ENCODE results near the gene CHD2. TPM values are rescaled to one million over a fixed set of nuclear protein-coding genes. Genes with fewer than 3 reads are reported as not detected.
"Not testable (repeated sequence)": the region's sequence is repeated elsewhere in the genome, so short reads cannot be mapped to it uniquely, and the experiment has no call there.

CHD2 gene
- total RNA-seq, 1 experiment from 2014 or later = 129 TPM

GRCh38 chr15:92915766-92916435, 15.8 kb downstream of the CHD2 start:
- BruUV-seq (replicated peaks) = no TSS peak
- DNase-seq (ENCODE audit: unreplicated experiment) = no peak
- peak overlapping the region; percentile 95 for H3K27ac Mint-ChIP-seq (ENCODE audit: low read depth, unreplicated experiment)
- TF ChIP-seq, protein P1, sequence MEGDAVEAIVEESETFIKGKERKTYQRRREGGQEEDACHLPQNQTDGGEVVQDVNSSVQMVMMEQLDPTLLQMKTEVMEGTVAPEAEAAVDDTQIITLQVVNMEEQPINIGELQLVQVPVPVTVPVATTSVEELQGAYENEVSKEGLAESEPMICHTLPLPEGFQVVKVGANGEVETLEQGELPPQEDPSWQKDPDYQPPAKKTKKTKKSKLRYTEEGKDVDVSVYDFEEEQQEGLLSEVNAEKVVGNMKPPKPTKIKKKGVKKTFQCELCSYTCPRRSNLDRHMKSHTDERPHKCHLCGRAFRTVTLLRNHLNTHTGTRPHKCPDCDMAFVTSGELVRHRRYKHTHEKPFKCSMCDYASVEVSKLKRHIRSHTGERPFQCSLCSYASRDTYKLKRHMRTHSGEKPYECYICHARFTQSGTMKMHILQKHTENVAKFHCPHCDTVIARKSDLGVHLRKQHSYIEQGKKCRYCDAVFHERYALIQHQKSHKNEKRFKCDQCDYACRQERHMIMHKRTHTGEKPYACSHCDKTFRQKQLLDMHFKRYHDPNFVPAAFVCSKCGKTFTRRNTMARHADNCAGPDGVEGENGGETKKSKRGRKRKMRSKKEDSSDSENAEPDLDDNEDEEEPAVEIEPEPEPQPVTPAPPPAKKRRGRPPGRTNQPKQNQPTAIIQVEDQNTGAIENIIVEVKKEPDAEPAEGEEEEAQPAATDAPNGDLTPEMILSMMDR (IDR thresholded peaks at IDR 0.05; ENCODE audit: unreplicated experiment) = no peak
- ChIA-PET POLR2A (interaction anchor here (0.6 to 13.0 kb wide), 12 partner anchors 10 to 1894 kb away, joined by 3 to 381 read pairs (median 12); partner anchors contain the start of gene CHD2), CTCF (interaction anchor here (0.6 to 5.7 kb wide), 9 partner anchors 8 to 976 kb away, joined by 3 to 31 read pairs (median 5); no protein-coding TSS in a partner anchor)
- intact Hi-C loops (cut with micrococcal nuclease) = loop anchor here (5.0 kb wide), 1 partner anchor 394 kb away; no protein-coding TSS in a partner anchor
- no peaks in the 10 kb centered on the region for H3K27me3 Mint-ChIP-seq (ENCODE audit: insufficient read depth, unreplicated experiment)
- H3K36me3 Mint-ChIP-seq (ENCODE audit: insufficient read depth, unreplicated experiment) = peaks cover 74% of the 10 kb centered on the region
- no peaks in the 10 kb centered on the region for H3K9me3 Mint-ChIP-seq (ENCODE audit: unreplicated experiment)
- no peak overlapping the region for H3K4me3 Mint-ChIP-seq (ENCODE audit: unreplicated experiment)
- H3K4me1 Mint-ChIP-seq (ENCODE audit: insufficient read depth, unreplicated experiment) = peaks cover 41% of the 10 kb centered on the region

DNA sequence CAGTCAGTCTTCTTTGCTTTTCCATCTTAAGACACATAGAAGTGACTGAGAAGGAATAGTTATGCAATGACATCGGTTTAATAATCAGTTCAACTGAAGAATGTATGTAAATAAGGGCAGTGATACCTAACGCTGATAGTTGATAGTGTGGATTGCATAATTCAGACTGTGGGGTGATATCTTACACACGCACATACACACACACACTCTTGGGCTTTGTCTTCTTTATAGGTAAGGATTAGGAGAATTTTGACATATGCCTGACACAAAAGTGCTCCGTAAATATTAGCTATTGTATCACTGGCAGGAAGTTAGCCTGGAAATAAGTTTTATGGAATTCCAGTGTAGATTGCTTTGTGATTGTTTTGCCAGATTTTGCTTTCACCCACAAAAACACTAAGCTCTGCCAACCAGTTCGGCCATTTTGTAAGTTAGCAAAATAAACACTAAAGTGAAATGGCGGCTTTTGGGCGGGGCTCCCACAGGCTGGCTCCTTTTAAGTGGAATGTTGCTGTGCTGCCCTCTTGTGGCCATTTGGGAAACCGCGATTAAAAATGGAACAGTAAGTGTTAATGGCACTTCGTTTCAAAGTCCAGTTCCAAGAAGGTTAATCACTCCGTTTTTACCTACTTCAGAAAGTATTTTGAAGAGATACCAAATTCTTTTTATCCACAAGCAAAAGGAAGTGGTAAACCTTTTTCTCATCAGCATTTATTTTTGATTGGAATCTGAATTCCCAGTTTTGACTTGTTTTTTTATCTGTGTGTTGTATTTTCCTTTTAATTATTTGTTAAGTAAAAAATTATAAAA, 17.7 kb downstream of the CHD2 start:
- intact Hi-C loops (cut with micrococcal nuclease) = loop anchor here (1.0 to 5.0 kb wide), 5 partner anchors 14 to 396 kb away; no protein-coding TSS in a partner anchor
- ChIA-PET POLR2A (interaction anchor here (0.8 to 13.0 kb wide), 12 partner anchors 10 to 121 kb away, joined by 3 to 381 read pairs (median 12); partner anchors contain the start of gene CHD2), CTCF (interaction anchor here (0.6 to 4.8 kb wide), 15 partner anchors 9 to 121 kb away, joined by 3 to 53 read pairs (median 4); no protein-coding TSS in a partner anchor)
- DNase-seq (ENCODE audit: unreplicated experiment) = peak; percentile 96
- no TSS peak for BruUV-seq (replicated peaks)
- H3K27me3 Mint-ChIP-seq (ENCODE audit: insufficient read depth, unreplicated experiment) = no peaks in the 10 kb centered on the region
- H3K9me3 Mint-ChIP-seq (ENCODE audit: unreplicated experiment) = no peaks in the 10 kb centered on the region
- peak overlapping the region; percentile 95 for H3K27ac Mint-ChIP-seq (ENCODE audit: low read depth, unreplicated experiment)
- TF ChIP-seq, protein P1 (IDR thresholded peaks at IDR 0.05; ENCODE audit: unreplicated experiment) = peak; percentile 78
- H3K4me1 Mint-ChIP-seq (ENCODE audit: insufficient read depth, unreplicated experiment) = peaks cover 53% of the 10 kb centered on the region
- H3K36me3 Mint-ChIP-seq (ENCODE audit: insufficient read depth, unreplicated experiment) = peaks cover 69% of the 10 kb centered on the region
- peak overlapping the region; percentile 57 for H3K4me3 Mint-ChIP-seq (ENCODE audit: unreplicated experiment)

- H3K9me3 Mint-ChIP-seq (ENCODE audit: unreplicated experiment); DNase-seq (ENCODE audit: unreplicated experiment); H3K4me3 Mint-ChIP-seq (ENCODE audit: unreplicated experiment); BruUV-seq (replicated peaks); H3K27me3 Mint-ChIP-seq (ENCODE audit: insufficient read depth, unreplicated experiment): not testable (repeated sequence)
- intact Hi-C loops (cut with micrococcal nuclease) = loop anchor here (1.0 to 5.0 kb wide), 5 partner anchors 15 to 397 kb away; no protein-coding TSS in a partner anchor
- ChIA-PET CTCF (interaction anchor here (0.6 to 4.8 kb wide), 9 partner anchors 10 to 1226 kb away, joined by 3 to 53 read pairs (median 4); no protein-coding TSS in a partner anchor), POLR2A (interaction anchor here (0.7 to 13.0 kb wide), 11 partner anchors 14 to 122 kb away, joined by 3 to 381 read pairs (median 14); partner anchors contain the start of gene CHD2)
- H3K4me1 Mint-ChIP-seq (ENCODE audit: insufficient read depth, unreplicated experiment) = peaks cover 49% of the 10 kb centered on the region
- H3K36me3 Mint-ChIP-seq (ENCODE audit: insufficient read depth, unreplicated experiment) = peaks cover 72% of the 10 kb centered on the region
- peak overlapping the region; percentile 93 for H3K27ac Mint-ChIP-seq (ENCODE audit: low read depth, unreplicated experiment)
Measured at GRCh38 chr15:92918881-92919280, 18.8 kb downstream of the CHD2 start.

- no TSS peak for BruUV-seq (replicated peaks)
- peak; percentile 22 for DNase-seq (ENCODE audit: unreplicated experiment)
- CTCF ChIA-PET = interaction anchor here (0.5 to 4.8 kb wide), 13 partner anchors 12 to 1375 kb away, joined by 3 to 53 read pairs (median 5); no protein-coding TSS in a partner anchor
- H3K27me3 Mint-ChIP-seq (ENCODE audit: insufficient read depth, unreplicated experiment) = no peaks in the 10 kb centered on the region
- H3K27ac Mint-ChIP-seq (ENCODE audit: low read depth, unreplicated experiment) = peak overlapping the region; percentile 93
- intact Hi-C loops (cut with micrococcal nuclease) = no loop called here
- H3K36me3 Mint-ChIP-seq (ENCODE audit: insufficient read depth, unreplicated experiment) = peaks cover 79% of the 10 kb centered on the region
- TF ChIP-seq, protein P1 (IDR thresholded peaks at IDR 0.05; ENCODE audit: unreplicated experiment) = no peak
- H3K9me3 Mint-ChIP-seq (ENCODE audit: unreplicated experiment) = no peaks in the 10 kb centered on the region
- POLR2A ChIA-PET = interaction anchor here (0.8 to 13.0 kb wide), 17 partner anchors 10 to 124 kb away, joined by 3 to 381 read pairs (median 6); partner anchors contain the start of gene CHD2
- peaks cover 42% of the 10 kb centered on the region for H3K4me1 Mint-ChIP-seq (ENCODE audit: insufficient read depth, unreplicated experiment)
- H3K4me3 Mint-ChIP-seq (ENCODE audit: unreplicated experiment) = peak overlapping the region; percentile 53
Measured at GRCh38 chr15:92920595-92921161, 20.6 kb downstream of the CHD2 start.

Measured in MCF 10A (cell line).